H9 (cell line): Measurements from ENCODE around the gene CCNI2. TPM values are rescaled to one million over a fixed set of nuclear protein-coding genes. Genes with fewer than 3 reads are reported as not detected.

ENCODE experiments used
- DNase-seq: peaks from one replicate; pipeline ENCODE4 v3.0.0-alpha.2; 2017
- H2AFZ ChIP-seq: one replicate; pipeline ENCODE4 v1.6.1; 2013; ENCODE audit warnings: mild to moderate bottlenecking, low read length, control low read depth, moderate library complexity
- H2AK5ac ChIP-seq: 2 replicates; pipeline ENCODE4 v1.6.1; 2013; ENCODE audit warnings: low read length, control low read depth, mixed read lengths; ENCODE audit not compliant: insufficient read length
- H2BK120ac ChIP-seq: one replicate; pipeline ENCODE4 v1.6.1; 2013; ENCODE audit warnings: low read depth, mild to moderate bottlenecking, low read length, control low read depth, inconsistent platforms; ENCODE audit not compliant: poor library complexity, severe bottlenecking
- H2BK12ac ChIP-seq: 2 replicates; pipeline ENCODE4 v1.6.1; 2013; ENCODE audit warnings: low read length, control low read depth, mixed read lengths, low read depth; ENCODE audit not compliant: insufficient read length
- H2BK15ac ChIP-seq: 2 replicates; pipeline ENCODE4 v1.6.1; 2013; ENCODE audit warnings: low read depth, low read length, control low read depth
- H2BK20ac ChIP-seq: one replicate; pipeline ENCODE4 v1.6.1; 2013; ENCODE audit warnings: low read depth, mild to moderate bottlenecking, low read length, control low read depth, inconsistent platforms; ENCODE audit not compliant: poor library complexity, severe bottlenecking
- H2BK5ac ChIP-seq: 2 replicates; pipeline ENCODE4 v1.6.1; 2013; ENCODE audit warnings: low read length, control low read depth, mixed read lengths; ENCODE audit not compliant: insufficient read length
- H3K14ac ChIP-seq: 2 replicates; pipeline ENCODE4 v1.6.1; 2013; ENCODE audit warnings: low read length, control low read depth; ENCODE audit not compliant: insufficient read depth
- H3K18ac ChIP-seq: 2 replicates; pipeline ENCODE4 v1.6.1; 2013; ENCODE audit warnings: low read depth, mild to moderate bottlenecking, mixed read lengths, low read length, control low read depth; ENCODE audit not compliant: insufficient read length
- H3K23ac ChIP-seq: 2 replicates; pipeline ENCODE4 v1.6.1; 2013; ENCODE audit warnings: low read length, control low read depth, mixed read lengths, low read depth; ENCODE audit not compliant: insufficient read length
- H3K23me2 ChIP-seq: 2 replicates; pipeline ENCODE4 v1.6.1; 2013; ENCODE audit warnings: low read depth, mild to moderate bottlenecking, mixed read lengths, low read length, control low read depth; ENCODE audit not compliant: insufficient read length, poor library complexity, severe bottlenecking
- H3K27ac ChIP-seq: 2 replicates; pipeline ENCODE4 v1.5.1; 2013; ENCODE audit warnings: low read length, control low read depth, mixed read lengths, low read depth; ENCODE audit not compliant: insufficient read length
- H3K27me3 ChIP-seq: 2 replicates; pipeline ENCODE4 v1.6.1; 2013; ENCODE audit warnings: low read length, control low read depth, inconsistent platforms; ENCODE audit not compliant: insufficient read depth
- H3K4ac ChIP-seq: 2 replicates; pipeline ENCODE4 v1.6.1; 2013; ENCODE audit warnings: low read depth, mild to moderate bottlenecking, control low read depth, inconsistent platforms, low read length, moderate library complexity
- H3K4me1 ChIP-seq: 2 replicates; pipeline ENCODE4 v1.6.1; 2013; ENCODE audit warnings: low read length, control low read depth, inconsistent platforms; ENCODE audit not compliant: insufficient read depth
- H3K4me2 ChIP-seq: 2 replicates; pipeline ENCODE4 v1.6.1; 2013; ENCODE audit warnings: low read length, control low read depth, mixed read lengths; ENCODE audit not compliant: insufficient read length, insufficient read depth
- H3K56ac ChIP-seq: 2 replicates; pipeline ENCODE4 v1.6.1; 2013; ENCODE audit warnings: low read depth, mild to moderate bottlenecking, mixed read lengths, low read length, control low read depth; ENCODE audit not compliant: insufficient read length
- H3K79me1 ChIP-seq: 2 replicates; pipeline ENCODE4 v1.6.1; 2013; ENCODE audit warnings: low read depth, mild to moderate bottlenecking, moderate library complexity, low read length, control low read depth, inconsistent platforms; ENCODE audit not compliant: insufficient read depth, poor library complexity, severe bottlenecking
- H3K79me2 ChIP-seq: 2 replicates; pipeline ENCODE4 v1.6.1; 2013; ENCODE audit warnings: low read length, control low read depth, inconsistent platforms; ENCODE audit not compliant: insufficient read depth
- H3K9ac ChIP-seq: 2 replicates; pipeline ENCODE4 v1.6.1; 2013; ENCODE audit warnings: low read length, control low read depth, mixed read lengths; ENCODE audit not compliant: insufficient read length; ENCODE audit errors: extremely low read depth
- H3K9me3 ChIP-seq: one replicate; pipeline ENCODE4 v1.6.1; 2013; ENCODE audit warnings: low read depth, low read length, inconsistent platforms; ENCODE audit not compliant: control insufficient read depth
- H3T11ph ChIP-seq: one replicate; pipeline ENCODE4 v1.6.1; 2013; ENCODE audit warnings: mild to moderate bottlenecking, low read length, control low read depth, inconsistent platforms
- H4K20me1 ChIP-seq: one replicate; pipeline ENCODE4 v1.6.1; 2013; ENCODE audit not compliant: control insufficient read depth, insufficient read length, insufficient read depth
- H4K5ac ChIP-seq: 2 replicates; pipeline ENCODE4 v1.6.1; 2013; ENCODE audit warnings: low read depth, mild to moderate bottlenecking, mixed read lengths, low read length, control low read depth; ENCODE audit not compliant: insufficient read length
- H4K8ac ChIP-seq: replicated peaks from 2 replicates; pipeline ENCODE4 v1.6.1; 2013; ENCODE audit warnings: low read length, control low read depth, mixed read lengths, low read depth; ENCODE audit not compliant: insufficient read length
- H4K91ac ChIP-seq: 2 replicates; pipeline ENCODE4 v1.6.1; 2013; ENCODE audit warnings: low read depth, mild to moderate bottlenecking, moderate library complexity, mixed read lengths, low read length, control low read depth; ENCODE audit not compliant: insufficient read length
- H3K27ac Mint-ChIP-seq, 3 experiments: 2 replicates in 2 of 3; 3 replicates in 1 of 3; pipeline ENCODE4 v1.8.0; 2020 to 2021; ENCODE audit warnings: mixed read lengths in 3 of 3, mild to moderate bottlenecking in 1 of 3, moderate library complexity in 1 of 3
- H3K27me3 Mint-ChIP-seq: 2 replicates; pipeline ENCODE4 v1.8.0; 2021; ENCODE audit warnings: low read depth, mild to moderate bottlenecking, moderate library complexity, mixed read lengths
- H3K36me3 Mint-ChIP-seq, 3 experiments: 2 replicates in 2 of 3; 3 replicates in 1 of 3; pipeline ENCODE4 v1.8.0; 2020 to 2021; ENCODE audit warnings: low read depth in 3 of 3, mixed read lengths in 3 of 3; ENCODE audit not compliant: insufficient read depth in 1 of 3
- H3K4me1 Mint-ChIP-seq, 2 experiments: 2 replicates each; pipeline ENCODE4 v1.8.0; 2020; ENCODE audit warnings: mixed read lengths in 2 of 2
- H3K4me3 Mint-ChIP-seq, 2 experiments: 2 replicates in 1 of 2; 3 replicates in 1 of 2; pipeline ENCODE4 v1.8.0; 2020 to 2021; ENCODE audit warnings: mild to moderate bottlenecking in 2 of 2, mixed read lengths in 2 of 2, moderate library complexity in 1 of 2
- H3K9me3 Mint-ChIP-seq, 2 experiments: 2 replicates in 1 of 2; 3 replicates in 1 of 2; pipeline ENCODE4 v1.8.0; 2020; ENCODE audit warnings: mild to moderate bottlenecking in 2 of 2, mixed read lengths in 2 of 2, moderate library complexity in 1 of 2
- CTCF ChIP-seq: fragments of 200-600 bp; sonication (generic); conservative IDR thresholded peaks from 3 replicates; pipeline ENCODE4 v1.8.0; 2021; ENCODE audit warnings: antibody characterized with exemption, mild to moderate bottlenecking
- WGBS: extraction: QIAGEN DNeasy Blood & Tissue Kit; methylation state at CpG from one replicate; pipeline ENCODE4 v1.1.7; 2013; ENCODE audit warnings: missing lambda C conversion rate, low lambda C conversion rate, mixed read lengths; ENCODE audit not compliant: insufficient read length; ENCODE audit errors: extremely low coverage; 5-methylcytosine and 5-hydroxymethylcytosine counted together
- total RNA-seq: library from RNA; stranded (reverse); gene quantifications from 2 replicates; pipeline ENCODE4 v1.2.1, GENCODE V29; 2021

Gene CCNI2
- total RNA-seq, 1 experiment from 2014 or later: 0.57 TPM

- H3K79me1 ChIP-seq: no peaks in the 10 kb centered on the region
- no peak for TF ChIP-seq CTCF
- no peaks in the 10 kb centered on the region; a peak in 1 of 7 replicates for H3K36me3 Mint-ChIP-seq
- no peaks in the 10 kb centered on the region for H3K9me3 ChIP-seq
- no peak overlapping the region for H4K5ac ChIP-seq
- no peak overlapping the region for H2BK5ac ChIP-seq
- H3K18ac ChIP-seq: no peak overlapping the region
- no peak overlapping the region for H3K23ac ChIP-seq
- no peak overlapping the region for H2BK120ac ChIP-seq
- H3K9me3 Mint-ChIP-seq: peaks cover 0 to 3% of the 10 kb centered on the region in 2 experiments; a peak in 1 of 5 replicates
- H3K14ac ChIP-seq: no peak overlapping the region
- no peak overlapping the region for H2BK15ac ChIP-seq
- no CpG with 5 or more reads among the region's 10 CpGs for WGBS
- no peak overlapping the region for H2AK5ac ChIP-seq
- no peak overlapping the region for H4K91ac ChIP-seq
- no peak overlapping the region for H3T11ph ChIP-seq
- peaks cover 6% of the 10 kb centered on the region for H3K23me2 ChIP-seq
- H3K4me2 ChIP-seq: no peak overlapping the region
- DNase-seq: no peak
- H3K79me2 ChIP-seq: no peaks in the 10 kb centered on the region
- H3K56ac ChIP-seq: no peak overlapping the region
- peaks cover 16% of the 10 kb centered on the region; the same call in 1 of the 2 replicates for H3K27me3 ChIP-seq
- H3K27ac Mint-ChIP-seq: no peak overlapping the region
- H2BK12ac ChIP-seq: no peak overlapping the region
- H2AFZ ChIP-seq: no peak overlapping the region
- peaks cover 20 to 29% of the 10 kb centered on the region in 2 experiments for H3K4me1 Mint-ChIP-seq
- H3K9ac ChIP-seq: no peak overlapping the region
- H3K4me1 ChIP-seq: no peaks in the 10 kb centered on the region
- H3K4me3 Mint-ChIP-seq: no peak overlapping the region; a peak in 1 of 5 replicates
- H3K27ac ChIP-seq: no peak overlapping the region
- no peak overlapping the region for H4K8ac ChIP-seq
- H3K4ac ChIP-seq: no peak overlapping the region
- H2BK20ac ChIP-seq: no peak overlapping the region
- no peaks in the 10 kb centered on the region for H4K20me1 ChIP-seq
- peaks cover 55% of the 10 kb centered on the region for H3K27me3 Mint-ChIP-seq
Observed at GRCh38 chr5:132750471-132751230, 3.4 kb downstream of the CCNI2 start.
